ENCODE measurements around the gene C1QL1.

C1QL1 gene

DNA sequence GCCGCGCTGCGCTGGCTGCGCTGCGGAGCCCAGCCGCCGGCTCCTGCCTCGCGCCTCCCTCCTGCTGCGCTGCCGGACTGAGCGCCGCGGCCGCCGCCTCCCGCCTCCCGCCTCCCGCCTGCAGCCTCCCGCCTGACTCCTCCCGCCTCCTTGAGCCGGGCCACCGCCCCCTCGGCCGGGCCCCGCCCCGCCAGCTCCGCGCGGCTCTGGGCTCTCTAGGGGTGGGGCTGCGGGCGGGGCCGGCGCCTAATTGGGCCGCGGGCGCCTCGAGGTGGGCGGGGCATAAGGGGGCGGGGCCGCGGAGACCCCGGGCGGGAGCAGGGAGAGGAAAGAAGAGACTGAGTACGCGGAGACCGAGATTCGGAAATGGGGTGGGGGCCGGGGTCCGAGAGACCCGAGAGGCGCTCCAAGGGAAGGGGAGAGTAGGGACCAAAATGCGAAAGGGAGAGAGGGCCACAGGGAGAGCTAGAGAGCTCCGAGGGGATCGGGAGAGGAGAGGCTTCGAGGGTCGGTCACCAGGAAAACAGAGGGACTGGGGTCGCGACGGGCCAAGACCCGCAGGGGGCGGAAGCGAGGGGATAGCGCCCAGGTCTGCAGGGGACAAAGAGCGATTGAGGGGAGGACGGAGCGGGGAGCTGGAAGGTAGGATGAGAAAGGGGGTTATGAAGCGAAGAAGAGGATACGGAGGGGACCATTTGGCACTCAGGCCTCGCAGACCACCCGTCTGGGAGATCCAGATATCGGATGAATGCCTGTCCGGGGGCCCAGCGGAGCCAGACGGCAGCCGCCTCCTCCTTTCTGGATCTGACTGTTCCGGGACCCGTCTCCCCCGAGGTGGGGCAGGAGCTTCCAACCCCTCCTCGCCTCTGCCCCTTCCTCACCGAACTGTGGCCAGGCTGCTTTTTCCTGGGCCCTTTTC lies at the start of gene C1QL1:
Gene C1QL1 (minus strand): TSS at position 79 of the 919 bp plus-strand sequence. CDS start 255 bp downstream, outside the sequence.
- H3K79me2 ChIP-seq (ENCODE audit: low read length): no peaks in the 10 kb centered on the region
- H3K36me3 ChIP-seq (replicated peaks; ENCODE audit: low read depth, low read length): no peaks in the 10 kb centered on the region
- TF ChIP-seq EZH2phosphoT487 (IDR thresholded peaks at IDR 0.05; ENCODE audit: low read depth): no peak
- TF ChIP-seq, protein P1, sequence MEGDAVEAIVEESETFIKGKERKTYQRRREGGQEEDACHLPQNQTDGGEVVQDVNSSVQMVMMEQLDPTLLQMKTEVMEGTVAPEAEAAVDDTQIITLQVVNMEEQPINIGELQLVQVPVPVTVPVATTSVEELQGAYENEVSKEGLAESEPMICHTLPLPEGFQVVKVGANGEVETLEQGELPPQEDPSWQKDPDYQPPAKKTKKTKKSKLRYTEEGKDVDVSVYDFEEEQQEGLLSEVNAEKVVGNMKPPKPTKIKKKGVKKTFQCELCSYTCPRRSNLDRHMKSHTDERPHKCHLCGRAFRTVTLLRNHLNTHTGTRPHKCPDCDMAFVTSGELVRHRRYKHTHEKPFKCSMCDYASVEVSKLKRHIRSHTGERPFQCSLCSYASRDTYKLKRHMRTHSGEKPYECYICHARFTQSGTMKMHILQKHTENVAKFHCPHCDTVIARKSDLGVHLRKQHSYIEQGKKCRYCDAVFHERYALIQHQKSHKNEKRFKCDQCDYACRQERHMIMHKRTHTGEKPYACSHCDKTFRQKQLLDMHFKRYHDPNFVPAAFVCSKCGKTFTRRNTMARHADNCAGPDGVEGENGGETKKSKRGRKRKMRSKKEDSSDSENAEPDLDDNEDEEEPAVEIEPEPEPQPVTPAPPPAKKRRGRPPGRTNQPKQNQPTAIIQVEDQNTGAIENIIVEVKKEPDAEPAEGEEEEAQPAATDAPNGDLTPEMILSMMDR (IDR thresholded peaks at IDR 0.05; ENCODE audit: low read depth, low read length): no peak
- H3K4me2 ChIP-seq (ENCODE audit: low read length): no peak within 1 kb of the TSS
- H2AFZ ChIP-seq (ENCODE audit: low read depth, low read length): no peak within 1 kb of the TSS
- no peak within 1 kb of the TSS for H3K27ac ChIP-seq (ENCODE audit: low read length)
- no peaks in the 10 kb centered on the region for H4K20me1 ChIP-seq (ENCODE audit: insufficient read depth, low read length)
- no peaks in the 10 kb centered on the region for H3K9me3 ChIP-seq (ENCODE audit: insufficient read depth, low read length)
- no peak within 1 kb of the TSS for H3K4me3 ChIP-seq (ENCODE audit: low read length)
- H3K27me3 ChIP-seq (ENCODE audit: low read depth, low read length): no peaks in the 10 kb centered on the region
- H3K9ac ChIP-seq (ENCODE audit: low read length): no peak within 1 kb of the TSS
- H3K4me1 ChIP-seq (ENCODE audit: low read length): no peaks in the 10 kb centered on the region

DNA sequence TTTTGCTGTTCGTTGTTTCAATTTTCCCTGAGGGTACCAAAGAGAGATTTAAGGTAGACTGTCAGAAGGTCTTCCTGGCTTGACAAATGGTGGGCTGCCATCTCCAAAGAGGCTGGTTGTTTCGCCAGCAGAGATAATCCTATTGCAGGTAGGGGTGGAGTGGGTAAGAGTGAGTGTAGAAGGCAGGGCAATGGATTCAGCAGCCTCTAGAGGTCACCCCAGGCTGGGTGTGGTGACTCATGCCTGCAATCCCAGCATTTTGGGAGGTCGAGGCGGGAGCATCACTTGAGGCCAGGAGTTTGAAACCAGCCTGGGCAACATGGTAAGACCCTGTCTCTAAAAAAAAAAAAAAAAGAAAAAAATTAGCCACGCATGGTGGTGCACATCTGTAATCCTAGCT lies 48.7 kb upstream of the C1QL1 start:
- H2AFZ ChIP-seq (ENCODE audit: low read depth, low read length): no peak overlapping the region
- H3K79me2 ChIP-seq (ENCODE audit: low read length): no peaks in the 10 kb centered on the region
- H3K9ac ChIP-seq (ENCODE audit: low read length): no peak overlapping the region
- H3K36me3 ChIP-seq (replicated peaks; ENCODE audit: low read depth, low read length): no peaks in the 10 kb centered on the region
- peaks cover 18% of the 10 kb centered on the region for H3K4me1 ChIP-seq (ENCODE audit: low read length)
- H3K27me3 ChIP-seq (ENCODE audit: low read depth, low read length): peaks cover 31% of the 10 kb centered on the region
- H3K4me2 ChIP-seq (ENCODE audit: low read length): no peak overlapping the region
- no peaks in the 10 kb centered on the region for H3K9me3 ChIP-seq (ENCODE audit: insufficient read depth, low read length)
- H3K27ac ChIP-seq (ENCODE audit: low read length): no peak overlapping the region
- no peak for TF ChIP-seq EZH2phosphoT487 (IDR thresholded peaks at IDR 0.05; ENCODE audit: low read depth)
- TF ChIP-seq, protein P1 (IDR thresholded peaks at IDR 0.05; ENCODE audit: low read depth, low read length): peak; percentile 50
- no peaks in the 10 kb centered on the region for H4K20me1 ChIP-seq (ENCODE audit: insufficient read depth, low read length)
- no peak overlapping the region for H3K4me3 ChIP-seq (ENCODE audit: low read length)

DNA sequence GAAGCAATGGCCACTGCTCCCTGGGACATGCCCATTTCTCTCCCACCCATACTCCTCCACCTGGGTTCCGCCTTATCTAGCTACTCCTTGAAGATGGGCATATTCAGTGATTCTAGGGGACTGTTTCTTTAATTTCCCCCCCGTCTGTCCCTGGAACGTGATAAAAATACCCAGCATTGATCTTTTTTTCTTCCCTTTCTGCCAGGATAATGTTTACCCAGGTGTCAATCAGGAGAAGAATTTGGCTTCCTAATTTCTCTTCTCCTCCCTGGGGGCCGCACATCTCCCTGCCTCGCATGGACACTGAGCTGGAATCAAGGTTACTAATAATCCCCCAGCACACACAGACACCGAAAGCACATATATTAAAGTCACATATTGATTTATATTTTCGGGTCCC lies 48.1 kb upstream of the C1QL1 start:
- no peaks in the 10 kb centered on the region for H3K79me2 ChIP-seq (ENCODE audit: low read length)
- no peak overlapping the region for H3K4me2 ChIP-seq (ENCODE audit: low read length)
- peaks cover 13% of the 10 kb centered on the region for H3K4me1 ChIP-seq (ENCODE audit: low read length)

More for the DNA sequence above, 48.1 kb upstream of the C1QL1 start:
- Histone ChIP-seq H3K4me3 (ENCODE audit: low read length) (no peak overlapping the region), H4K20me1 (ENCODE audit: insufficient read depth, low read length) (no peaks in the 10 kb centered on the region), H3K27ac (ENCODE audit: low read length) (no peak overlapping the region), H3K9me3 (ENCODE audit: insufficient read depth, low read length) (no peaks in the 10 kb centered on the region), H2AFZ (ENCODE audit: low read depth, low read length) (no peak overlapping the region), H3K36me3 (replicated peaks; ENCODE audit: low read depth, low read length) (no peaks in the 10 kb centered on the region), H3K27me3 (ENCODE audit: low read depth, low read length) (peaks cover 28% of the 10 kb centered on the region), H3K9ac (ENCODE audit: low read length) (no peak overlapping the region)
- TF ChIP-seq EZH2phosphoT487 (IDR thresholded peaks at IDR 0.05; ENCODE audit: low read depth): no peak
- TF ChIP-seq, protein P1 (IDR thresholded peaks at IDR 0.05; ENCODE audit: low read depth, low read length): no peak
